Breast epithelium (tissue), 4 donors: ENCODE measurements around the gene KIF21B. TPM values are rescaled to one million over a fixed set of nuclear protein-coding genes. Genes with fewer than 3 reads are reported as not detected.

Source experiments
- DNase-seq, 2 donors: peaks; one replicate each; pipeline ENCODE4 v3.0.0-alpha.2; 2019; ENCODE audit warnings: low spot score in 2 of 2
- H3K27ac ChIP-seq, 2 donors: fragments of 200-600 bp; sonication (generic) in 1 of 2; one replicate each; pipeline ENCODE4 v1.5.1; 2016 to 2019; ENCODE audit warnings: mild to moderate bottlenecking in 1 of 2
- H3K27me3 ChIP-seq, 2 donors: fragments of 200-600 bp; sonication (generic) in 1 of 2; one replicate each; pipeline versions ENCODE4 v1.5.1 to v1.6.0; 2017 to 2019; ENCODE audit warnings: control low read depth in 1 of 2, mild to moderate bottlenecking in 1 of 2
- H3K36me3 ChIP-seq: fragments of 200-600 bp; one replicate; pipeline ENCODE4 v1.5.1; 2019
- H3K4me1 ChIP-seq, 2 donors: fragments of 200-600 bp; sonication (generic); one replicate each; pipeline ENCODE4 v1.5.1; 2016 to 2019; ENCODE audit warnings: control low read depth in 1 of 2
- H3K4me3 ChIP-seq, 3 donors: fragments of 200-600 bp; sonication (generic); 1 replicate in 2 of 3; 2 replicates in 1 of 3; pipeline ENCODE4 v1.5.1; 2016 to 2019; ENCODE audit warnings: mild to moderate bottlenecking in 3 of 3, moderate library complexity in 2 of 3
- H3K9me3 ChIP-seq, 2 donors: fragments of 200-600 bp; sonication (generic) in 1 of 2; one replicate each; pipeline ENCODE4 v1.5.1; 2016 to 2019; ENCODE audit warnings: control low read depth in 1 of 2
- CTCF ChIP-seq, 3 donors: fragments of 450-650 bp; IDR thresholded peaks; one replicate each; pipeline ENCODE4 v1.5.1; 2016 to 2017; ENCODE audit warnings: antibody characterized with exemption in 3 of 3, mild to moderate bottlenecking in 3 of 3, moderate library complexity in 3 of 3
- POLR2A ChIP-seq: fragments of 450-650 bp; IDR thresholded peaks from one replicate; pipeline ENCODE4 v1.6.1; 2016; ENCODE audit warnings: antibody characterized with exemption, mild to moderate bottlenecking, moderate library complexity
- POLR2AphosphoS5 ChIP-seq, 3 donors: sonication (generic); formaldehyde crosslinking; IDR thresholded peaks; one replicate each; pipeline ENCODE4 v1.6.1; 2017; ENCODE audit warnings: antibody characterized with exemption in 3 of 3
- intact Hi-C: fragments of 100-400 bp; cut with DNase I; formaldehyde crosslinking; loops from one replicate; pipeline ENCODE4 v1.15.1; 2023; ENCODE audit warnings: low total_unique reads
- total RNA-seq, 3 donors: library from RNA; depleted of rRNA; stranded (reverse); fragments of >200 nt; gene quantifications; one replicate each; pipeline ENCODE4 v1.1.0, GENCODE V29; 2016

KIF21B gene
- total RNA-seq, 3 donors from 2014 or later = 0.96 to 2.6 (median 1.3) TPM

DNA sequence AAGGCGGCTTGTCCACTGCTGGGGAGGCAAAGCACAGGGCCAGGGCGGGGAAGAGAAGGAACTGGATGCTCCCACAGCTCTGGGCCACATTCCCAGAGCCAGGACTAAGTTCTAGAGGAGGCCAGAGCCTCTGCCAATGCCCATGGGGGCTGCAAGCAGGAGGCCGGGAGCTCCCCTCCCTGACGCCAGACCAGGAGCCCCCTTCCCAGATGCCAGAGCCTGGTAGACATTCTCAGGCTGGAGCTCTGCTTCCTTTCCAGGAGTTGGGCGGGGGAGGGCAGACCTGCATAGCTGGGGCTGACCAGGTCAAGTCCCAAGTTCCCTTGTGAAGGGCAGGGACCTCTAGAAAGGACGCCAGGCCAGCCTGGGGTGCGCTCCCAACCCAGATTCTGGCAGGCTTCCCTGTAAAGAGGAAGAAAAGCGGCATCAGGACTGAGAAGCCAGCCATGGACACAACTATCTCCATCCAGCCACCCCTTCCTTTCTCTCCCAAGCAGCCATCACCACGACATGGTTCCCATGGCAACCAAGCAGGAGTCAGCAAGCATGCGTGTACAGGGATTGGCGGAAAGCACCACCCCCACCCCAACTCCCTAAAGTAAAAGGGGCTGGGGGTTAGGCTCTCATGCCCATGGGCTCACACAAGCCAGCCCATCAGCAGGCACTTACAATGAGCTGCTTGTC is 13.4 kb downstream of the KIF21B start:
- peaks cover 0 to 9% of the 10 kb centered on the region in 2 donors for H3K27me3 ChIP-seq
- H3K9me3 ChIP-seq = no peaks in the 10 kb centered on the region
- intact Hi-C loops = loop anchor here (10.0 kb wide), 1 partner anchor 945 kb away; the partner anchor contains the start of gene TIMM17A
- no peak overlapping the region for H3K4me3 ChIP-seq
- no peak for DNase-seq
- H3K4me1 ChIP-seq = no peaks in the 10 kb centered on the region
- H3K36me3 ChIP-seq = no peaks in the 10 kb centered on the region
- TF ChIP-seq POLR2A (no peak), POLR2AphosphoS5 (IDR thresholded peaks at IDR 0.05) (no peak), CTCF (IDR thresholded peaks at IDR 0.05) (no peak)
- H3K27ac ChIP-seq = no peak overlapping the region

- Histone ChIP-seq H3K27me3 (no peaks in the 10 kb centered on the region), H3K4me3 (no peak overlapping the region), H3K9me3 (no peaks in the 10 kb centered on the region), H3K27ac (no peak overlapping the region), H3K4me1 (no peaks in the 10 kb centered on the region), H3K36me3 (no peaks in the 10 kb centered on the region)
- no peak for DNase-seq
- TF ChIP-seq CTCF (IDR thresholded peaks at IDR 0.05) = no peak
- TF ChIP-seq POLR2A = no peak
- no peak for TF ChIP-seq POLR2AphosphoS5 (IDR thresholded peaks at IDR 0.05)
- intact Hi-C loops = no loop called here
Observed at GRCh38 chr1:201008666-201009360, 14.7 kb downstream of the KIF21B start.

DNA sequence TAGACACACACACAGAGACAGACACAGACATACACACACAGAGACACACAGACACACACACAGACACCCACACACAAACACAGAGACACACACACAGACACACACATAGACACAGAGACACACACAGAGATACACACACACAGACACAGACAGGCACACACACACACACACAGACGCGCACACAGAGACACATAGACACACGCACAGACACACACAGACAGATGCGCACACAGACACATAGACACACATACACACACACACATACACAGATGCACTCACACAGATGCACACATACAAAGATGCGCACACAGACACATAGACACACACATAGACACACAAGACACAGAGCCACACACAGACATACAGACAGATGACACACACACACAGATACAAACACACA is 16.0 kb downstream of the KIF21B start:
- H3K27me3 ChIP-seq = no peaks in the 10 kb centered on the region
- TF ChIP-seq POLR2A = no peak
- no peak for TF ChIP-seq CTCF (IDR thresholded peaks at IDR 0.05)
- TF ChIP-seq POLR2AphosphoS5 (IDR thresholded peaks at IDR 0.05) = no peak
- H3K36me3 ChIP-seq = no peaks in the 10 kb centered on the region
- no peak for DNase-seq
- intact Hi-C loops = no loop called here
- H3K4me1 ChIP-seq = no peaks in the 10 kb centered on the region
- H3K27ac ChIP-seq = no peak overlapping the region
- no peak overlapping the region for H3K4me3 ChIP-seq
- H3K9me3 ChIP-seq = no peaks in the 10 kb centered on the region

DNA sequence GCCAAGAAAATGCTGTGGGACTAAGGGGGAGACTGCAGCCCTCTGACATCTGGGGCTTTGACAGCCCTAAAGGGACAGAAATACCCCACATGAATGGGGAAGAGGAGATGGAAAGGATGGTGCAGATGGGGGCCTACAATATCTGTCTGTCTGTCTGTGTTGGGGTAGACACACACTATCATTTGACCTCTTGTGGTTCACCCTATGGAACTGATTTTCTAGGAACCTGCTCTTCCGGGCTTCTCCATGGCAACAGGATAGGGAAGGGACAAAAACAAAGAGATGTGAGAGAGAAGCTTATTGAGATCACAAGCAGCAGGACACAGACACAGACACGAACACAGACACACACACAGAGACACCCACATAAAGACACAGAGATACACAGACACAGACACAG is 17.1 kb downstream of the KIF21B start:
- TF ChIP-seq POLR2A = no peak
- TF ChIP-seq CTCF (IDR thresholded peaks at IDR 0.05) = no peak
- no peak for TF ChIP-seq POLR2AphosphoS5 (IDR thresholded peaks at IDR 0.05)
- Histone ChIP-seq H3K36me3 (no peaks in the 10 kb centered on the region), H3K27me3 (no peaks in the 10 kb centered on the region), H3K9me3 (no peaks in the 10 kb centered on the region), H3K4me1 (no peaks in the 10 kb centered on the region), H3K27ac (no peak overlapping the region), H3K4me3 (no peak overlapping the region)
- no peak for DNase-seq
- intact Hi-C loops = no loop called here

- no peaks in the 10 kb centered on the region for H3K36me3 ChIP-seq
- TF ChIP-seq POLR2AphosphoS5 (IDR thresholded peaks at IDR 0.05) (no peak), CTCF (IDR thresholded peaks at IDR 0.05) (no peak), POLR2A (no peak)
- H3K27ac ChIP-seq = no peak overlapping the region
- intact Hi-C loops = no loop called here
- no peaks in the 10 kb centered on the region for H3K4me1 ChIP-seq
- DNase-seq = no peak
- no peak overlapping the region for H3K4me3 ChIP-seq
- no peaks in the 10 kb centered on the region for H3K9me3 ChIP-seq
- no peaks in the 10 kb centered on the region for H3K27me3 ChIP-seq
Observed at GRCh38 chr1:201004732-201005131, 18.8 kb downstream of the KIF21B start.
